Mesenchymal stem cell (in vitro differentiated cells and primary cell): ENCODE data around the gene ATF7.

Source experiments
- DNase-seq: peaks from one replicate; pipeline ENCODE4 v3.0.0-alpha.2; 2013
- H2AFZ ChIP-seq: one replicate; pipeline ENCODE4 v1.6.1; 2013; ENCODE audit warnings: low read depth, mild to moderate bottlenecking, control low read depth, inconsistent platforms, low read length, moderate library complexity
- H2AK5ac ChIP-seq: 2 replicates; pipeline ENCODE4 v1.6.1; 2013; ENCODE audit warnings: low read length, moderate library complexity, mild to moderate bottlenecking, inconsistent platforms; ENCODE audit not compliant: severe bottlenecking
- H2BK120ac ChIP-seq: one replicate; pipeline ENCODE4 v1.6.1; 2013; ENCODE audit warnings: low read depth, mild to moderate bottlenecking, inconsistent platforms, low read length, moderate library complexity
- H2BK12ac ChIP-seq, 2 experiments: one replicate each; pipeline ENCODE4 v1.6.1; 2013; ENCODE audit warnings: inconsistent platforms in 2 of 2, low read length in 2 of 2, mild to moderate bottlenecking in 2 of 2, moderate library complexity in 2 of 2, control low read depth in 1 of 2
- H2BK15ac ChIP-seq: one replicate; pipeline ENCODE4 v1.6.1; 2013; ENCODE audit warnings: mild to moderate bottlenecking, low read depth, inconsistent platforms; ENCODE audit not compliant: poor library complexity, severe bottlenecking
- H2BK5ac ChIP-seq: 2 replicates; pipeline ENCODE4 v1.6.1; 2013; ENCODE audit warnings: low read depth, mild to moderate bottlenecking, low read length, control low read depth, inconsistent platforms; ENCODE audit not compliant: poor library complexity, severe bottlenecking
- H3K14ac ChIP-seq, 2 experiments: one replicate each; pipeline ENCODE4 v1.6.1; 2013; ENCODE audit warnings: inconsistent platforms in 2 of 2, low read length in 2 of 2, control low read depth in 1 of 2, mild to moderate bottlenecking in 1 of 2, moderate library complexity in 1 of 2
- H3K18ac ChIP-seq, 2 experiments: one replicate each; pipeline ENCODE4 v1.6.1; 2013; ENCODE audit warnings: inconsistent platforms in 2 of 2, low read length in 2 of 2, control low read depth in 1 of 2, low read depth in 1 of 2, mild to moderate bottlenecking in 1 of 2
- H3K23ac ChIP-seq, 2 experiments: one replicate each; pipeline ENCODE4 v1.6.1; 2013; ENCODE audit warnings: inconsistent platforms in 2 of 2, low read length in 2 of 2, mild to moderate bottlenecking in 2 of 2, moderate library complexity in 2 of 2, control low read depth in 1 of 2
- H3K27ac ChIP-seq: 2 replicates; pipeline ENCODE4 v1.5.1; 2013; ENCODE audit warnings: mild to moderate bottlenecking, moderate library complexity, low read length, control low read depth, inconsistent platforms; ENCODE audit not compliant: poor library complexity, severe bottlenecking
- H3K27me3 ChIP-seq, 2 experiments: 2 replicates each; pipeline versions ENCODE4 v1.6.1 to v1.7.0; 2013; ENCODE audit warnings: low read length in 2 of 2, mild to moderate bottlenecking in 2 of 2, moderate library complexity in 2 of 2, control low read depth in 1 of 2, inconsistent platforms in 1 of 2; ENCODE audit not compliant: control insufficient read depth in 1 of 2, insufficient read depth in 1 of 2
- H3K36me3 ChIP-seq, 2 experiments: 2 replicates each; pipeline versions ENCODE4 v1.6.1 to v1.7.0; 2013; ENCODE audit warnings: low read length in 2 of 2, control low read depth in 1 of 2, inconsistent platforms in 1 of 2, low read depth in 1 of 2, mild to moderate bottlenecking in 1 of 2; ENCODE audit not compliant: insufficient read depth in 2 of 2, control insufficient read depth in 1 of 2
- H3K4ac ChIP-seq, 2 experiments: one replicate each; pipeline ENCODE4 v1.6.1; 2013; ENCODE audit warnings: inconsistent platforms in 2 of 2, low read length in 2 of 2, mild to moderate bottlenecking in 2 of 2, moderate library complexity in 2 of 2, control low read depth in 1 of 2, low read depth in 1 of 2
- H3K4me1 ChIP-seq: 2 replicates; pipeline ENCODE4 v1.6.1; 2013; ENCODE audit warnings: low read depth, low read length, control low read depth; ENCODE audit not compliant: control insufficient read depth, insufficient read depth
- H3K4me2 ChIP-seq: 2 replicates; pipeline ENCODE4 v1.6.1; 2013; ENCODE audit warnings: low read length, mild to moderate bottlenecking, inconsistent platforms; ENCODE audit not compliant: poor library complexity, severe bottlenecking
- H3K4me3 ChIP-seq, 2 experiments: 2 replicates each; pipeline versions ENCODE4 v1.5.1 to v1.7.0; 2013; ENCODE audit warnings: low read length in 2 of 2, mild to moderate bottlenecking in 2 of 2, control low read depth in 1 of 2, low read depth in 1 of 2; ENCODE audit not compliant: insufficient read depth in 1 of 2
- H3K79me1 ChIP-seq: replicated peaks from 2 replicates; pipeline ENCODE4 v1.6.1; 2013; ENCODE audit warnings: mild to moderate bottlenecking, control low read depth, low read length, inconsistent platforms; ENCODE audit not compliant: poor library complexity, severe bottlenecking
- H3K9ac ChIP-seq: 2 replicates; pipeline ENCODE4 v1.7.0; 2013; ENCODE audit warnings: mild to moderate bottlenecking, low read length, moderate library complexity
- H3K9me3 ChIP-seq: 2 replicates; pipeline ENCODE4 v1.7.0; 2013; ENCODE audit warnings: mild to moderate bottlenecking, low read length; ENCODE audit not compliant: control insufficient read depth
- H4K8ac ChIP-seq: one replicate; pipeline ENCODE4 v1.6.1; 2013; ENCODE audit warnings: inconsistent platforms, mild to moderate bottlenecking, low read length, moderate library complexity
- H4K91ac ChIP-seq: one replicate; pipeline ENCODE4 v1.6.1; 2013; ENCODE audit warnings: mild to moderate bottlenecking, low read length, inconsistent platforms
- WGBS: methylation state at CpG from one replicate; pipeline ENCODE4 v1.1.7; 2013; ENCODE audit warnings: mixed read lengths; 5-methylcytosine and 5-hydroxymethylcytosine counted together

ATF7 gene

GRCh38 chr12:53495903-53496751, 130.1 kb downstream of the ATF7 start:
- Histone ChIP-seq H3K4ac (peak overlapping the region in 1 of 2 experiments; percentile 79), H2AK5ac (peak overlapping the region; percentile 59), H2BK120ac (peak overlapping the region; percentile 64), H3K18ac (peak overlapping the region in 1 of 2 experiments; percentile 88), H2BK12ac (peak overlapping the region in 1 of 2 experiments; percentile 49), H2AFZ (no peak overlapping the region), H2BK15ac (no peak overlapping the region), H4K8ac (peak overlapping the region; percentile 72), H3K27ac (peak overlapping the region; percentile 27), H2BK5ac (no peak overlapping the region), H3K27me3 (no peaks in the 10 kb centered on the region), H3K4me3 (peak overlapping the region in 1 of 2 experiments; percentile 69), H3K9ac (peak overlapping the region; percentile 64), H4K91ac (no peak overlapping the region), H3K36me3 (peaks cover 4 to 15% of the 10 kb centered on the region in 2 experiments), H3K4me2 (no peak overlapping the region), H3K23ac (no peak overlapping the region), H3K79me1 (peaks cover 35% of the 10 kb centered on the region), H3K9me3 (no peaks in the 10 kb centered on the region), H3K14ac (no peak overlapping the region), H3K4me1 (peaks cover 32% of the 10 kb centered on the region)
- WGBS: 4% methylated on average over 2 of the region's 5 CpGs
- DNase-seq: peak; percentile 90

DNA sequence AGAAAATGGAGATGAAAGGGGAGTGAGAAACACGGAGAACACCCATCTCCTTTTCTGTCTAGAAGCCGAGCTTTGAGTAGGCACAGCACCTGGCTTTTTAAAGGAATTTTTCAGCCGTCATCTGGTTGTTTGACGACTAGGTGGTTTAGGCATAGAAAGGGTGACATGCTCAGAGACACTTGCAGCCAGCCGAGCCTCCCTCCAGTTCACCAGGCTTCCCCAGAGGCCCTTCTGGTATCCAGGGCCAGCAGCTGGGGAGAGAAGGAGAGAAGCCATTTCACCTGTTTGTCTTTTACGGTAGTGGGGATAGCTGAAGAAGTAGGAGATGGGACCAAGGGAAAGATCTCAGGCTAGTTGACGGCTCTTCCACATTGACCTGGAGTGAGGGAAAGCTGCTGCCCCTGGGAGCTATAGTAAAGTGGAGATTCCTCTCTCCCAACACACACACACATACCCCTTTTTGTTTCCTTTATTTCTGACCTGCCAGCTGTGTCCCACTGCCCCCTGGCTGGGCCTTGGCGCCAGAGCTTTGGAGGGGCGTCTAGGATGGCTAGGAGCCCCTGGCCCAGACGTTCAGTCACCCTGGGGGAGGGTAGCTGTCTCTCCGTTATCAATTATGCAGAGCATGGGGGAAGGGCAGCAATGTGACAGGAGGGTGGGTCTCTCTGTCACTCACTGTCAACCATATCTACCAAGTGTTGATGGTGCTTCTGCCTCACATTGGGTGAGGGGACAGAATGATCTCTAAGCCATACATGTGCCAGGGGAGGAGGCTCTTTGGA, 132.4 kb downstream of the ATF7 start:
- Histone ChIP-seq H3K14ac (peak overlapping the region in 1 of 2 experiments; percentile 49), H3K79me1 (peaks cover 37% of the 10 kb centered on the region), H2AFZ (no peak overlapping the region), H3K36me3 (peaks cover 4 to 24% of the 10 kb centered on the region in 2 experiments), H3K4me1 (peaks cover 36% of the 10 kb centered on the region), H3K4me2 (peak overlapping the region; percentile 92), H3K23ac (peak overlapping the region; percentile 7 to 28), H3K27me3 (no peaks in the 10 kb centered on the region), H3K9ac (peak overlapping the region; percentile 85), H2BK12ac (peak overlapping the region; percentile 65 to 94), H3K4ac (peak overlapping the region; percentile 72 to 88), H3K27ac (peak overlapping the region; percentile 69), H4K8ac (peak overlapping the region; percentile 94), H3K18ac (peak overlapping the region; percentile 85 to 90), H2BK5ac (no peak overlapping the region), H2BK120ac (peak overlapping the region; percentile 90), H2AK5ac (peak overlapping the region; percentile 63), H3K4me3 (peak overlapping the region in 1 of 2 experiments; percentile 70), H3K9me3 (no peaks in the 10 kb centered on the region), H4K91ac (peak overlapping the region; percentile 71), H2BK15ac (peak overlapping the region; percentile 82)
- DNase-seq: no peak
- 31% methylated on average over 9 of the region's 11 CpGs for WGBS

GRCh38 chr12:53492830-53493609, 133.2 kb downstream of the ATF7 start:
- peak overlapping the region; percentile 51 to 94 for H2BK12ac ChIP-seq
- H2BK15ac ChIP-seq: peak overlapping the region; percentile 80
- peaks cover 32% of the 10 kb centered on the region for H3K79me1 ChIP-seq
- H3K18ac ChIP-seq: peak overlapping the region; percentile 85 to 90
- H3K27me3 ChIP-seq: no peaks in the 10 kb centered on the region
- H3K27ac ChIP-seq: peak overlapping the region; percentile 81
- peak overlapping the region; percentile 90 for H2BK120ac ChIP-seq
- peaks cover 31% of the 10 kb centered on the region for H3K4me1 ChIP-seq
- peaks cover 5 to 26% of the 10 kb centered on the region in 2 experiments for H3K36me3 ChIP-seq
- peak; percentile 94 for DNase-seq
- peak overlapping the region; percentile 84 to 88 for H3K4ac ChIP-seq
- peak overlapping the region; percentile 92 for H3K4me2 ChIP-seq
- H4K91ac ChIP-seq: peak overlapping the region; percentile 96
- peak overlapping the region; percentile 94 for H4K8ac ChIP-seq
- H3K14ac ChIP-seq: no peak overlapping the region
- H2AK5ac ChIP-seq: no peak overlapping the region
- peak overlapping the region; percentile 60 for H2AFZ ChIP-seq
- peak overlapping the region; percentile 31 for H2BK5ac ChIP-seq
- no peaks in the 10 kb centered on the region for H3K9me3 ChIP-seq
- peak overlapping the region; percentile 85 for H3K9ac ChIP-seq
- H3K4me3 ChIP-seq: peak overlapping the region; percentile 65 to 72
- H3K23ac ChIP-seq: peak overlapping the region in 1 of 2 experiments; percentile 34
- WGBS: 2% methylated on average over 28 of the region's 52 CpGs
